Mucosa of rectum (tissue), 2 donors: ENCODE results near the gene MAN2A2.

Source experiments
- H3K27ac ChIP-seq, 2 donors: one replicate each; pipeline ENCODE4 v1.7.0; 2013; ENCODE audit warnings: inconsistent platforms in 2 of 2, low read depth in 2 of 2, low read length in 2 of 2
- H3K27me3 ChIP-seq, 2 donors: one replicate each; pipeline ENCODE4 v1.7.0; 2013; ENCODE audit warnings: low read length in 2 of 2; ENCODE audit not compliant: control insufficient read depth in 2 of 2, insufficient read depth in 2 of 2
- H3K36me3 ChIP-seq, 2 donors: one replicate each; pipeline ENCODE4 v1.7.0; 2013; ENCODE audit warnings: low read length in 2 of 2; ENCODE audit not compliant: control insufficient read depth in 2 of 2, insufficient read depth in 2 of 2
- H3K4me1 ChIP-seq, 2 donors: one replicate each; pipeline ENCODE4 v1.7.0; 2013; ENCODE audit warnings: low read length in 2 of 2, mild to moderate bottlenecking in 1 of 2; ENCODE audit not compliant: control insufficient read depth in 2 of 2, insufficient read depth in 2 of 2
- H3K4me3 ChIP-seq, 2 donors: one replicate each; pipeline ENCODE4 v1.7.0; 2013; ENCODE audit warnings: low read length in 2 of 2
- H3K9ac ChIP-seq, 2 donors: one replicate each; pipeline ENCODE4 v1.7.0; 2013; ENCODE audit warnings: low read length in 2 of 2, low read depth in 1 of 2, mild to moderate bottlenecking in 1 of 2
- H3K9me3 ChIP-seq, 2 donors: one replicate each; pipeline ENCODE4 v1.7.0; 2013; ENCODE audit warnings: low read length in 2 of 2; ENCODE audit not compliant: control insufficient read depth in 2 of 2
- donor health status: healthy.
- donor health status: Normal muscosa, but diverticular disease.

MAN2A2 gene

DNA sequence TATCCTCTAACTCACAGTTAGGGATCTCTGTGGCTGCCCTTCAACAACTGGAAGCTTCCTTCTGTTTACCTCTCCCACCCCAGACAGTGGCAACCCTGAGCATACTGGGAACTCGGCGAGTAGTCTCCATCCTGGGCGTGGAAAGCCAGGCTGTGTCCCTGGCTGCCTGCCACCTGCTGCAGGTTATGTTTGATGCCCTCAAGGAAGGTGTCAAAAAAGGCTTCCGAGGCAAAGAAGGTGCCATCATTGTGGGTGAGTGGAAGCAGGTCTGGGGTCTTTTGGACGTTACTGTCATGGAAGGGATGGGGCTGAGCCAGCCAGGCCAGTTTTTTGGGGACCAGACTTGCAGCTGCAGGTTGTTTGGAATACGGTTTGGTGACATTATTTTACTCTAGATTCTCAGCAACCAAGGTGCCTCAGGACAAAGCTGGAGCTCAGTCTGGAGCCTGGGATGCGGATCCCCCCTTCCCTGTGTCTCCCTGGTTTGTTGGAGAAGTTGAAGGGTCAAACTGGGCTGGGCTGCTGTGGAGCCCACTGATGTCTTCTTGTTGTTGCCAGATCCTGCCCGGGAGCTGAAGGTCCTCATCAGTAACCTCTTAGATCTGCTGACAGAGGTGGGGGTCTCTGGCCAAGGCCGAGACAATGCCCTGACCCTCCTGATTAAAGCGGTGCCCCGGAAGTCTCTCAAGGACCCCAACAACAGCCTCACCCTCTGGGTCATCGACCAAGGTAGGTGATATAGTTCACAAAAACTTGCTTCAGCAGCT is 39.4 kb downstream of the MAN2A2 start:
- Histone ChIP-seq H3K4me3 (no peak overlapping the region), H3K4me1 (no peaks in the 10 kb centered on the region), H3K27ac (no peak overlapping the region), H3K9me3 (no peaks in the 10 kb centered on the region), H3K9ac (no peak overlapping the region), H3K27me3 (no peaks in the 10 kb centered on the region), H3K36me3 (peaks cover 62 to 68% of the 10 kb centered on the region in 2 donors)

DNA sequence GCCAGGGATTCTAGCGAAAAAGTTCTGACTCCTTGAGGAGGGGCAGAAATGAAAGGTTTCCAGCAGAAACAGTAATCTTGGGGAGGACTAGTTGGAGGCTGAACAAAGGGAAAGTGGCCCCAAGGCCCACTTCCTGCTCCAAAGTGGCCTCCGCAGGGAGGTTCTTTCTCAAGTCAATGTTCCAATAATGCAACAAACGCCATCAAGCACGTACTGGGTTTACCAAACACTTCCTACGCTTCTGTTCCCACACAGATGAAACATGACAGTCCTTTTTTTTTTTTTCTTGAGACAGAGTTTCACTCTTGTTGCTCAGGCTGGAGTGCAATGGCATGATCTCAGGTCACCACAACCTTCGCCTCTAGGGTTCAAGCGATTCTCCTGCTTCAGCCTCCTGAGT is 42.0 kb downstream of the MAN2A2 start:
- H3K36me3 ChIP-seq, result peaks cover 60 to 73% of the 10 kb centered on the region in 2 donors
- H3K9ac ChIP-seq, result no peak overlapping the region
- no peaks in the 10 kb centered on the region for H3K9me3 ChIP-seq
- H3K4me3 ChIP-seq, result no peak overlapping the region
- H3K27ac ChIP-seq, result no peak overlapping the region
- peaks cover 3 to 11% of the 10 kb centered on the region in 2 donors for H3K4me1 ChIP-seq
- no peaks in the 10 kb centered on the region for H3K27me3 ChIP-seq

DNA sequence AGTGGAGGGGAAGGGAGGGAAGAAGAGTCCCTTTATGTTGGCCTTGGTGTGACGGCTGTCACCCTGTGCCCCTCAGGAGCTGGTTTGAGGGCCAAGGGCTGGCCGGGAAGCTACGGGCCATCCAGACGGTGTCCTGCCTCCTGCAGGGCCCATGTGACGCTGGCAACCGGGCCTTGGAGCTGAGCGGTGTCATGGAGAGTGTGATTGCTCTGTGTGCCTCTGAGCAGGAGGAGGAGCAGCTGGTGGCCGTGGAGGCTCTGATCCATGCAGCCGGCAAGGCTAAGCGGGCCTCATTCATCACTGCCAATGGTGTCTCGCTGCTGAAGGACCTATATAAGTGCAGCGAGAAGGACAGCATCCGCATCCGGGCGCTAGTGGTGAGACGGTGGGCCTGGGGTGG is 43.4 kb downstream of the MAN2A2 start:
- no peaks in the 10 kb centered on the region for H3K27me3 ChIP-seq
- no peak overlapping the region for H3K9ac ChIP-seq
- no peaks in the 10 kb centered on the region for H3K9me3 ChIP-seq
- peaks cover 3 to 12% of the 10 kb centered on the region in 2 donors for H3K4me1 ChIP-seq
- H3K4me3 ChIP-seq, result no peak overlapping the region
- H3K36me3 ChIP-seq, result peaks cover 54 to 75% of the 10 kb centered on the region in 2 donors
- no peak overlapping the region for H3K27ac ChIP-seq

DNA sequence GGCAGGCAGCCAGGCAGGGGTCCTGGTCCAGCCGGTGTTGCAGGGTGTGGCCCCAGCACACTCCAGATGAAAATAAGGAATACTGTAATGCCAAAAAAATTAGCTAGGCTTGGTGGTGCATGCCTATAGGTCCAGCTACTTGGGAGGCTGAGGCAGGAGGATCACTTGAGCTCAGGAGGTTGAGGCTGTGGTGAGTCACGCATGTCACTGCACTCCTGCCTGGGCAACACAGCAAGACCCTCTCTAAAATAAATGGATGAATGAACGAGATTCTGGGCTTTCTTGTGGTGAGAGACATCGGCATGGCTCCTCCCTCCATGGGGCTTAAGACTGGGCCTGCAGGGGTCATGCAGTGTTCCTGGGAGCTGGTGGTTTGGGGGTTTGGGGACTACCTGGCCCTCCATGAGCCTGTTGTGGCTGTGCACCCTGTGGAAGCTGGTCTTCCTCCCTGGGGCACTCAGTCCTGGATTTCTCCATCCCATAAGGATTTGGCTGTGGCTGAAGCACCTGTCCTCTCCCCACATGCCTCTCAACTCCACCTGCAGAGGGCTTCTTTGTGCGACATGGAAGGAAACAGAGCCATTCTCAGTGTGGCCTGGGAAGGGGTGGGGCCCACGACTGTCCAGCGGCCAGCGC is 44.0 kb downstream of the MAN2A2 start:
- peaks cover 56 to 76% of the 10 kb centered on the region in 2 donors for H3K36me3 ChIP-seq
- no peak overlapping the region for H3K27ac ChIP-seq
- H3K9me3 ChIP-seq, result no peaks in the 10 kb centered on the region
- no peak overlapping the region for H3K9ac ChIP-seq
- no peaks in the 10 kb centered on the region for H3K27me3 ChIP-seq
- H3K4me3 ChIP-seq, result no peak overlapping the region
- H3K4me1 ChIP-seq, result peaks cover 3 to 12% of the 10 kb centered on the region in 2 donors

DNA sequence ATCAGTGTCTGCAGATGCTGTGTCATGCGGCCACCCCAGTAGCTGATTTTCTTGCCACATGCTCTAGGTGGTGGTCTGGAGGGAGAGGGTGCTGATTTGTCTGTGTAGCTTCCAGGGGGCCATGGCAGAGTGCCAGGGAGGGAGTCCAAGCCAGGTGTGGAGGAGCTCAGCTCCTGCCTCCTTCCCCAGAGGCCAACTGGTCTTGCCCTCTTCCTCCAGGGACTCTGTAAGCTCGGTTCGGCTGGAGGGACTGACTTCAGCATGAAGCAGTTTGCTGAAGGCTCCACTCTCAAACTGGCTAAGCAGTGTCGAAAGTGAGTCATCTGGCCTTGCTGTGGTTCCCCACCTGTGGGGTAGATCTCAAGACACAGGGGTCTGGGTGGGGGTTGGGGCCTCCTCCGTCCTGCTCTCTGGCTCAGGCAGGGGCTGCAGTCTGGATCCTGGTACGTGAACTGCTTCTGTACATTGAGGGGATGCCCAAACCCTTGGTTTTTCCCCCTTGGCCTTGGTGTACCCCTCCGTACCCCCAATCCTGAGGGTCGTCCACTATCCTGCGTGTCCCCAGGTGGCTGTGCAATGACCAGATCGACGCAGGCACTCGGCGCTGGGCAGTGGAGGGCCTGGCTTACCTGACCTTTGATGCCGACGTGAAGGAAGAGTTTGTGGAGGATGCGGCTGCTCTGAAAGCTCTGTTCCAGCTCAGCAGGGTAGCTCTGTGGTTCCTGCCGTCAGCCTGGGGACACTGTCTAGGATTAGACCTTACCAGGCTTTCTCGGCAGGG is 44.7 kb downstream of the MAN2A2 start:
- Histone ChIP-seq H3K27ac (no peak overlapping the region), H3K27me3 (no peaks in the 10 kb centered on the region), H3K36me3 (peaks cover 50 to 73% of the 10 kb centered on the region in 2 donors), H3K4me1 (peaks cover 3 to 12% of the 10 kb centered on the region in 2 donors), H3K9me3 (no peaks in the 10 kb centered on the region), H3K9ac (no peak overlapping the region), H3K4me3 (no peak overlapping the region)

DNA sequence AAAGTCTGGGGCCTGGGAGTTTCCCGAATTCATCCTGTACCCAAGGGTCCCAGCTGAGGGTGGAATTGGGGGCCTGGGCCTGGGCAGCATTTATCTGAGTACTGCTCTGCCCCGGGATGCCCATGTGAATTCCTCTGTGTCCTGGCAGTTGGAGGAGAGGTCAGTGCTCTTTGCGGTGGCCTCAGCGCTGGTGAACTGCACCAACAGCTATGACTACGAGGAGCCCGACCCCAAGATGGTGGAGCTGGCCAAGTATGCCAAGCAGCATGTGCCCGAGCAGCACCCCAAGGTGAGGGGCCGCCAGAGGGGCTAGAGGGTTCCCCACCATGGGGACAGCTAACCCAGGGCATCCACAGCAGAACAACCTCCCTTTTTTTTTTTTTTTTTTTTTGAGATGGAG is 45.4 kb downstream of the MAN2A2 start:
- Histone ChIP-seq H3K4me1 (peaks cover 3 to 12% of the 10 kb centered on the region in 2 donors), H3K4me3 (no peak overlapping the region), H3K9me3 (no peaks in the 10 kb centered on the region), H3K27me3 (no peaks in the 10 kb centered on the region), H3K27ac (no peak overlapping the region), H3K9ac (no peak overlapping the region), H3K36me3 (peaks cover 51 to 73% of the 10 kb centered on the region in 2 donors)

DNA sequence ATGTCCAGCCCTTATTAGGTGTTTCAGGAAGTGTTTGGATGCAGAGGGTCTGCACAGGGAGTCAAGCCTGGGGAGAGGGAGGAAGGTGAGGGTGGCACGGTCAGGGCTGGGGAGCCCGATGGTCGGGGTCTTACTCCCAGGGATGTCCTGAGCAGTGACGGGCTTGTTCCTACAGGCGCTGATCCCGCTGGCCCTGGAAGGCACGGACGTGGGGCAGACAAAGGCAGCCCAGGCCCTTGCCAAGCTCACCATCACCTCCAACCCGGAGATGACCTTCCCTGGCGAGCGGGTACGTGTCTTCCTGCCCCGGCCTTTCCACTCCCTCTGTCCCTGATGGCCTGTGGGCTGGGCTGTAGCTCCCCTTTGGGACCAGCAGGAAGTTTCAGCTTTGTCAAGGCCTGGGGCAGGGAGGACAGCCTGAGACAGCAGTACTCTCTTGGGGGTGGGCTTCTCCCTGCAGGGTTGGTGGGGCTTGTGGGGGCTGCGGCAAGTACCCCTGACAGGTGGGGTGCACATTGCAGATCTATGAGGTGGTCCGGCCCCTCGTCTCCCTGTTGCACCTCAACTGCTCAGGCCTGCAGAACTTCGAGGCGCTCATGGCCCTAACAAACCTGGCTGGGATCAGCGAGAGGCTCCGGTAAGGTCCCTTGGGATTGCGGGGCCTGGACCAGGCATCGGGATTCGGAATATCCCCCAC is 47.0 kb downstream of the MAN2A2 start:
- Histone ChIP-seq H3K4me3 (peak overlapping the region in 1 of 2 donors; percentile 33), H3K36me3 (peaks cover 45 to 64% of the 10 kb centered on the region in 2 donors), H3K27me3 (no peaks in the 10 kb centered on the region), H3K27ac (peak overlapping the region; percentile 63 to 88), H3K9me3 (no peaks in the 10 kb centered on the region), H3K4me1 (peaks cover 6 to 12% of the 10 kb centered on the region in 2 donors), H3K9ac (peak overlapping the region; percentile 24 to 68)

DNA sequence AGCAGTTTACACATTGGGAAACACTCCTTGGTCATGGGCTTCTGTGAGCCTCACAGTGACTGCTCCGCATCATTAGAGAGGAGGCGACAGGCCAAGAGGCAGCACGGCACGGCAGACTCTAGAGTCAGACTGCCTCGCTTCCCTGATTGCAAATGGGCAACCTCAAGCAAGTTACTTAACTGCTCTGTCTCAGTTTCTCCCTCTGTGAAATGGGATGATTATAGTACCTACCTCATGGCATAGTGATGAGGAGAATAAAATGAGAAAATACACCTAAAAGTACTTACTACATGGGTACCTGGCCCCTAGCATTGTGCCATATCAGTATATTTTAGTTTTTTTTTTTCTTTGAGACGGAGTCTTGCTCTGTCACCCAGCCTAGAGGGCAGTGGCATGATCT is 47.6 kb downstream of the MAN2A2 start:
- Histone ChIP-seq H3K36me3 (peaks cover 44 to 63% of the 10 kb centered on the region in 2 donors), H3K4me3 (no peak overlapping the region), H3K27me3 (no peaks in the 10 kb centered on the region), H3K9me3 (no peaks in the 10 kb centered on the region), H3K4me1 (peaks cover 11 to 17% of the 10 kb centered on the region in 2 donors), H3K27ac (no peak overlapping the region), H3K9ac (no peak overlapping the region)

DNA sequence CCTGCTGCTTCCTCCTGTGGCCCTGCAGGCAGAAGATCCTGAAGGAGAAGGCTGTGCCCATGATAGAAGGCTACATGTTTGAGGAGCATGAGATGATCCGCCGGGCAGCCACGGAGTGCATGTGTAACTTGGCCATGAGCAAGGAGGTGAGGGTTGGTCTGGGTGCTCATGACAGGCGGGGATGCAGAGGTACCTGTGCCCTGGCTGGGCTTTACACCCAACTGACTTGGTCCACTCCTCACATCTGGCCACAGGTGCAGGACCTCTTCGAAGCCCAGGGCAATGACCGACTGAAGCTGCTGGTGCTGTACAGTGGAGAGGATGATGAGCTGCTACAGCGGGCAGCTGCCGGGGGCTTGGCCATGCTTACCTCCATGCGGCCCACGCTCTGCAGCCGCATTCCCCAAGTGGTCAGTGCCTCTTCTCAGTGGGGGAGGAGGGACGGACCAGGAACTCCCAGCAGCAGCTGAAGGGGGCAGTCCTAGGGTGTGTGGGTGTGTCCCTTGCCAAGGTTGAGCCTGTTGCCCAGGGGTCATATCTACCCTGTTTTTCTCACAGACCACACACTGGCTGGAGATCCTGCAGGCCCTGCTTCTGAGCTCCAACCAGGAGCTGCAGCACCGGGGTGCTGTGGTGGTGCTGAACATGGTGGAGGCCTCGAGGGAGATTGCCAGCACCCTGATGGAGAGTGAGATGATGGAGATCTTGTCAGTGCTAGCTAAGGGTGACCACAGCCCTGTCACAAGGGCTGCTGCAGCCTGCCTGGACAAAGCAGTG is 50.0 kb downstream of the MAN2A2 start:
- Histone ChIP-seq H3K27ac (no peak overlapping the region), H3K9me3 (no peaks in the 10 kb centered on the region), H3K27me3 (no peaks in the 10 kb centered on the region), H3K9ac (no peak overlapping the region), H3K4me1 (peaks cover 25 to 29% of the 10 kb centered on the region in 2 donors), H3K36me3 (peaks cover 29 to 45% of the 10 kb centered on the region in 2 donors), H3K4me3 (no peak overlapping the region)
